ENCODE data around the gene LSMEM2. TPM values are rescaled to one million over a fixed set of nuclear protein-coding genes. Genes with fewer than 3 reads are reported as not detected.
A peak's percentile ranks its signal among the peaks of the same experiment; 100 is the strongest.

Gene LSMEM2
- total and polyA plus RNA-seq, 9 of the 15 experiments (the other 6 are each of a cell fraction or from before 2014, with no cell fraction given) = not detected

DNA sequence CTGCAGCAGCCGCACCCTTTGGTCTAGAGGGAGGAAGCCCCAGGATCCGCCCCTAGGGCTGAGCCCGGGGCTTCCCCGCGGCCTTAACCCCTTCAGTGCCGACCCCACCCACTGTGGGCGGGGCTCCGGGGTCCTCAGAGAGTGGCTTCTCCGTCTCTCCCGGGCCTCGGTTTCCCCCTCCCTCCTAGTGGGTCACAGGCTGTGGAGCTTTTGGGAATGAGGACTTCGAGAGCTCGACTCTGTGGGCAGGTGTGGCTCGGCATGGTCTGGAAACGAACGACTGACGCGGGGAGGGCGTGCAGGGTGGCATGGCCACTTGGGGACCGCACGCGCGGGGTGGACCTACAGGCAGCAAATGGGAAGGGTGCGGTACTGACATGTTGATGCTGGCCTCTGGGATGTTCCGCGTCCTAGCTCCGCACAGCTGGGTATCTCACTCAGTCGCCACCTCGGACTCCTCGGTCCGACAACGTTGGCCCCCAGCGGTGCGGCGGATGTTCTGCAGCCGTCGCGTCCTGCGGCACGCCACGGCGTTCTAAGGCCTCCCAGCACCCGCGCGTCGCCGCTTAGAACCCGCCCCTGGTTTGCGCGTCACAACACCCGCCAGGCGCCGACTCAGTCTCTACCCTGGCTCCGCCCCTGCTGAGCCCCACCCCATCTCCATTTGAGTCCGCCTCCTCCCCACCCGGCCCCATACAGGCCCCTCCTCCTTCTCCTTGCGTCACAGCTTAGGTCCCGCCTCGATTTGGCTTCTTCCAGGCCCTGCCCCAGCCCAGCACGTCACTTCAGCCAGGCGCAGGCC is 20.1 kb downstream of the LSMEM2 start, which contains the start of the genes HYAL3 and NAA80 (continued):
- no peak for TF ChIP-seq RBM14 (IDR thresholded peaks at IDR 0.05; ENCODE audit: borderline replicate concordance, insufficient read depth, low read depth, low read length)
- TF ChIP-seq POLR2AphosphoS5 (IDR thresholded peaks at IDR 0.05; ENCODE audit: control insufficient read depth, insufficient read depth, low read depth, low read length) = 0 out of 2 replicates have a peak, but pooled peaks have one; percentile 15
- TF ChIP-seq SNIP1 (IDR thresholded peaks at IDR 0.05; ENCODE audit: low read depth) = no peak
- TF ChIP-seq MBD2 (IDR thresholded peaks at IDR 0.05; ENCODE audit: borderline replicate concordance, low read depth) = peak; percentile 18; the same call in 1 of the 2 replicates
- peak; percentile 80 for TF ChIP-seq RBFOX2 (IDR thresholded peaks at IDR 0.05; ENCODE audit: low read depth, low read length)
- TF ChIP-seq SPI1 (IDR thresholded peaks at IDR 0.05; ENCODE audit: borderline replicate concordance, low read depth, low read length) = 0 out of 2 replicates have a peak, but pooled peaks have one; percentile 13
- TF ChIP-seq ATF1 (CRISPR knock-in tag; IDR thresholded peaks at IDR 0.05) = peak; percentile 36; the same call in 1 of the 2 replicates
- TF ChIP-seq ATF1 (tag; IDR thresholded peaks at IDR 0.05) = peak; percentile 88
- 0 out of 2 replicates have a peak, but pooled peaks have one; percentile 17 for TF ChIP-seq DPF2 (IDR thresholded peaks at IDR 0.05)
- no peak for TF ChIP-seq ZNF668 (CRISPR knock-in tag; IDR thresholded peaks at IDR 0.05)
- peak; percentile 48; the same call in 1 of the 2 replicates for TF ChIP-seq ETV1 (tag; conservative IDR thresholded peaks at IDR 0.05; ENCODE audit: low read depth)
- TF ChIP-seq YY1 (IDR thresholded peaks at IDR 0.05; ENCODE audit: borderline replicate concordance in 1 of 3, control insufficient read depth in 1 of 3, extremely low read depth in 1 of 3, insufficient read depth in 3 of 3, insufficient read length in 1 of 3, insufficient replicate concordance in 2 of 3, low read depth in 1 of 3, low read length in 2 of 3) = peak in 2 of 3 experiments; percentile 20 to 49
- no peak for TF ChIP-seq ZNF507 (tag; conservative IDR thresholded peaks at IDR 0.05)
- TF ChIP-seq, protein P1, sequence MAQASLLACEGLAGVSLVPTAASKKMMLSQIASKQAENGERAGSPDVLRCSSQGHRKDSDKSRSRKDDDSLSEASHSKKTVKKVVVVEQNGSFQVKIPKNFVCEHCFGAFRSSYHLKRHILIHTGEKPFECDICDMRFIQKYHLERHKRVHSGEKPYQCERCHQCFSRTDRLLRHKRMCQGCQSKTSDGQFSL (CRISPR knock-in tag; IDR thresholded peaks at IDR 0.05) = no peak
- TF ChIP-seq, protein P1 (tag; IDR thresholded peaks at IDR 0.05) = no peak
- peak; percentile 21 for TF ChIP-seq TBP (optimal IDR thresholded peaks at IDR 0.05; ENCODE audit: low read depth, low read length)
- peak; percentile 60 for TF ChIP-seq SUPT5H (IDR thresholded peaks at IDR 0.05)
- no peak for TF ChIP-seq ZNF121 (CRISPR knock-in tag; conservative IDR thresholded peaks at IDR 0.05)
- no peak for TF ChIP-seq ZKSCAN3 (CRISPR knock-in tag; IDR thresholded peaks at IDR 0.05)
- TF ChIP-seq SETDB1 (IDR thresholded peaks at IDR 0.05; ENCODE audit: low read length) = no peak
- no peak for TF ChIP-seq SRSF3 (IDR thresholded peaks at IDR 0.05; ENCODE audit: insufficient read depth, low read length)
- no peak for TF ChIP-seq YBX1 (IDR thresholded peaks at IDR 0.05)
- TF ChIP-seq TAF7 (tag; IDR thresholded peaks at IDR 0.05) = no peak
- no peak for TF ChIP-seq ZNF830 (CRISPR knock-in tag; IDR thresholded peaks at IDR 0.05)
- peak; percentile 24; the same call in 1 of the 2 replicates for TF ChIP-seq LARP7 (IDR thresholded peaks at IDR 0.05)
- TF ChIP-seq, protein P2, sequence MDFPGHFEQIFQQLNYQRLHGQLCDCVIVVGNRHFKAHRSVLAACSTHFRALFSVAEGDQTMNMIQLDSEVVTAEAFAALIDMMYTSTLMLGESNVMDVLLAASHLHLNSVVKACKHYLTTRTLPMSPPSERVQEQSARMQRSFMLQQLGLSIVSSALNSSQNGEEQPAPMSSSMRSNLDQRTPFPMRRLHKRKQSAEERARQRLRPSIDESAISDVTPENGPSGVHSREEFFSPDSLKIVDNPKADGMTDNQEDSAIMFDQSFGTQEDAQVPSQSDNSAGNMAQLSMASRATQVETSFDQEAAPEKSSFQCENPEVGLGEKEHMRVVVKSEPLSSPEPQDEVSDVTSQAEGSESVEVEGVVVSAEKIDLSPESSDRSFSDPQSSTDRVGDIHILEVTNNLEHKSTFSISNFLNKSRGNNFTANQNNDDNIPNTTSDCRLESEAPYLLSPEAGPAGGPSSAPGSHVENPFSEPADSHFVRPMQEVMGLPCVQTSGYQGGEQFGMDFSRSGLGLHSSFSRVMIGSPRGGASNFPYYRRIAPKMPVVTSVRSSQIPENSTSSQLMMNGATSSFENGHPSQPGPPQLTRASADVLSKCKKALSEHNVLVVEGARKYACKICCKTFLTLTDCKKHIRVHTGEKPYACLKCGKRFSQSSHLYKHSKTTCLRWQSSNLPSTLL (IDR thresholded peaks at IDR 0.05) = no peak
- TF ChIP-seq ZBTB1 (CRISPR knock-in tag; IDR thresholded peaks at IDR 0.05; ENCODE audit: borderline replicate concordance, low read depth) = no peak
- TF ChIP-seq NRF1 (conservative IDR thresholded peaks at IDR 0.05 in 1 of 2, IDR thresholded peaks at IDR 0.05 in 1 of 2) = peak; percentile 89 to 90
- TF ChIP-seq ZNF778 (CRISPR knock-in tag; IDR thresholded peaks at IDR 0.05) = no peak
